Measurements from ENCODE around the gene CMIP. TPM values are rescaled to one million over a fixed set of nuclear protein-coding genes. Genes with fewer than 3 reads are reported as not detected.

CMIP gene
- total RNA-seq, 2 donors from 2014 or later = 30.1 to 95.1 TPM

DNA sequence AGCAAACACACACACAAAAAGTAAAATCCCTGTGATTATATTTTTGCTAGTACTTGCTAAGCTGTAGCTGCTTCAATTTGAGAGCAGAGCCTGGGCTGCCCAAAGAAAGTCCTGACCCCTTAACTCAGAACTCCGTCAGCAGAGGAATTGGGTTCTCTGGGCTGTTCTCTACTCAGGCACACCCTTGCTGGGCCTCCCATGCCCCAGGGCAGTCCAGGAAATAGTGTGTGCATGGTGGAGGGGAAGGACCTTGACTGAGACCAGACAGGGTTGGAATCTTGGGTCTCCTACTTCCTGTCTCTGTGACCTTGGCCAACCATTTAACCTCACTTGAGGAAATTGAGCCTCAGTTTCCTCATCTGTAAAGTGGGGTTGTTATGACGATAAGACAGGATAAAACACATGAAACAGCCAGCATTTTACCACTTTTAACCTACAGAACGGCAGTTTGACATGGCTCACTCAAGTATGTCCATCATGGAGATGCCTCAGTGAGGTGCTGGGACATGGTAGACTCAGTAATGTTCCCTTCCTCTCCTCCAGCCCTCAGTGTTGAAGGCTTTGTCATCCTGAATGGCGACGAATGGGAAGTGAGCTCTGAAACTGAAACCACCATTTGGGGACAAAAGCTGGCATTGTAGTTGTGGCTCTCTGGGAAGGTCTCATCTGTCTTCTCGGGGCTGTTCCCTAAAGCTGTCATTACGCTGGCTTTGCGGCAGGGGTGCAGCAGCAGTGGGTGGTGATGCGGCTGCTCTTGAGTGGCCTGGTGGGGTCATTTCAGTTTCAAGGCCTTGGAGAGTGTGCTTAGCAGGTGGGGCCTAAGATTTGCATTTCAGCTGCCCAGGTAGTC lies 74.9 kb downstream of the CMIP start:
- no peaks in the 10 kb centered on the region for H3K36me3 ChIP-seq
- no peaks in the 10 kb centered on the region for H3K27me3 ChIP-seq (replicated peaks; ENCODE audit: insufficient read depth)
- intact Hi-C loops (cut with DNase I) = no loop called here
- H3K4me1 ChIP-seq (replicated peaks) = no peaks in the 10 kb centered on the region
- no peaks in the 10 kb centered on the region for H3K9me3 ChIP-seq
- WGBS = 91% methylated on average over 9 of the region's 9 CpGs
- no peak for DNase-seq (ENCODE audit: low spot score)
- TF ChIP-seq, protein P1, sequence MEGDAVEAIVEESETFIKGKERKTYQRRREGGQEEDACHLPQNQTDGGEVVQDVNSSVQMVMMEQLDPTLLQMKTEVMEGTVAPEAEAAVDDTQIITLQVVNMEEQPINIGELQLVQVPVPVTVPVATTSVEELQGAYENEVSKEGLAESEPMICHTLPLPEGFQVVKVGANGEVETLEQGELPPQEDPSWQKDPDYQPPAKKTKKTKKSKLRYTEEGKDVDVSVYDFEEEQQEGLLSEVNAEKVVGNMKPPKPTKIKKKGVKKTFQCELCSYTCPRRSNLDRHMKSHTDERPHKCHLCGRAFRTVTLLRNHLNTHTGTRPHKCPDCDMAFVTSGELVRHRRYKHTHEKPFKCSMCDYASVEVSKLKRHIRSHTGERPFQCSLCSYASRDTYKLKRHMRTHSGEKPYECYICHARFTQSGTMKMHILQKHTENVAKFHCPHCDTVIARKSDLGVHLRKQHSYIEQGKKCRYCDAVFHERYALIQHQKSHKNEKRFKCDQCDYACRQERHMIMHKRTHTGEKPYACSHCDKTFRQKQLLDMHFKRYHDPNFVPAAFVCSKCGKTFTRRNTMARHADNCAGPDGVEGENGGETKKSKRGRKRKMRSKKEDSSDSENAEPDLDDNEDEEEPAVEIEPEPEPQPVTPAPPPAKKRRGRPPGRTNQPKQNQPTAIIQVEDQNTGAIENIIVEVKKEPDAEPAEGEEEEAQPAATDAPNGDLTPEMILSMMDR (IDR thresholded peaks at IDR 0.05) = no peak
- TF ChIP-seq POLR2AphosphoS5 (IDR thresholded peaks at IDR 0.05) = no peak
- H3K27ac ChIP-seq = no peak overlapping the region
- no peak overlapping the region for H3K4me3 ChIP-seq

DNA sequence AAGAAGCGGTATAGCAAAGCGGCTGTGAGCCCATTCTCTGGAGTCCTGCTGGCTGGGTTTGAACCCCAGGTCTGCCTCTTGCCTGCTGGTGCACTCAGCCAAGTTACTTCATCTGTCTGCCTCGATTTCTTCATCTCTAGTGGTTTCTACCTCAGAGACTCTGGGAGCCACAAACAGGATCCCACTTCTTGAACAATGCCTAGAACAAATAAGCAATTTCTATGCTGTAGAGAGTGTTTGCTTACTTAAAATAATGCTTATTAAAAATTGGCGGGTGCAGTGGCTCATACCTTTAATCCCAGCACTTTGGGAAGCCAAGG lies 75.5 kb downstream of the CMIP start:
- no peak overlapping the region for H3K27ac ChIP-seq
- no peaks in the 10 kb centered on the region for H3K9me3 ChIP-seq
- intact Hi-C loops (cut with DNase I) = no loop called here
- H3K27me3 ChIP-seq (replicated peaks; ENCODE audit: insufficient read depth) = no peaks in the 10 kb centered on the region
- TF ChIP-seq, protein P1 (IDR thresholded peaks at IDR 0.05) = no peak
- TF ChIP-seq POLR2AphosphoS5 (IDR thresholded peaks at IDR 0.05) = no peak
- DNase-seq (ENCODE audit: low spot score) = no peak
- no peaks in the 10 kb centered on the region for H3K36me3 ChIP-seq
- no peak overlapping the region for H3K4me3 ChIP-seq
- H3K4me1 ChIP-seq (replicated peaks) = no peaks in the 10 kb centered on the region
- WGBS = 93% methylated on average over 4 of the region's 4 CpGs

DNA sequence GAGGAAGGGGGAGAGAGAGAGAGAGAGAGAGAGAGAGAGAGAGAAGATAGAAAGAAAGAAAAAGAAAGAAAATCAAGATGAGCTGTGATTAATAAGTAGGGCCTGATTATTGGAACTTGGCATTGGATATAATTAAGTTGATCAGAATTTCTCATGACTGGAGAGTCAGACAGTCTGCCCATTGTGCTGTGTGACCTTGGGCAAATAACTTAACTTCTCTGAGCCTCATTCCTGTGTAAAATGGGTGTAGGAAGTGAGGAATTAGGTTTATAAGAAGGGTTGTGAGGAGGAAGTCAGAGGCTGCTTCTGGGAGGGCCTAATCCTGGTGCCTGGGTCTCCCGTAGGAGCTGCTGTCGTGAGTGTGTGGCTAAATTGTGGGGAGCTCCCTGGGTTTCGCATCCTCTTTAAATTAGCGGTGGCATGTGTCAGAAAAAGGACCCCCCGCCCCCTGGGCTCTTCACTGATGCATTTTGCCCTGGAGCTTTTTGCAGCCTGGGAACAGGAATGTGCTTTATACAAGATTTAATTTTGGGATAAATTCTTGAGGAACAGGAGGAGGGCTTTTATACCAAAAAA lies 76.0 kb downstream of the CMIP start:
- Histone ChIP-seq H3K36me3 (no peaks in the 10 kb centered on the region), H3K9me3 (no peaks in the 10 kb centered on the region), H3K27ac (no peak overlapping the region), H3K27me3 (replicated peaks; ENCODE audit: insufficient read depth) (no peaks in the 10 kb centered on the region), H3K4me3 (no peak overlapping the region), H3K4me1 (replicated peaks) (no peaks in the 10 kb centered on the region)
- intact Hi-C loops (cut with DNase I) = no loop called here
- 75% methylated on average over 5 of the region's 5 CpGs for WGBS
- TF ChIP-seq POLR2A (IDR thresholded peaks at IDR 0.05) (no peak), POLR2AphosphoS5 (IDR thresholded peaks at IDR 0.05) (no peak)
- TF ChIP-seq, protein P1 (IDR thresholded peaks at IDR 0.05) = no peak
- DNase-seq (ENCODE audit: low spot score) = no peak

DNA sequence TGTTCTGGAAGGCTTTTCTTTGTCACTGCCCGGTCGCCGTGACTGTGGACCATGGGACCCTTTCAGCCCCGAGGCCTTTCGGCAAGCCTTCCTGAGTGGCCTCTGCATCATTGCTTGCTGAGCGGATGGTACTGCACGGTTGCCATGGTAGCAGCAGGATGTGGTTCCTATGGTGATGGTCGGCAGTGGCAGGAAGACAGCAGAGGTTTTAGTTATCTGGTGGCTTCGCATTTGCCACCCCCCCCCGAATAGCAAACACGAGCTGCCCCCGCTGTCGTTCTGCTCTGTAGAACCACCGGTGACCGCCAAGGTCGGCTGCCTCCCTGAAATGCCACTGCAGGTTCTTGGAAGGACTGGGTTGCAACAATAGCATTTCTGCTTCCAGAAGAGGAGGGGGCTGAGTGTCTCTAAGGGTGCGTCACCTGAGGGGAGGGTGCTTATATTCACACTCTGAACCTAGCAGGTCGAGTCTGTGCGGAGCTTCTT lies 76.6 kb downstream of the CMIP start:
- Histone ChIP-seq H3K9me3 (no peaks in the 10 kb centered on the region), H3K36me3 (no peaks in the 10 kb centered on the region), H3K27ac (no peak overlapping the region), H3K4me1 (replicated peaks) (no peaks in the 10 kb centered on the region), H3K4me3 (no peak overlapping the region), H3K27me3 (replicated peaks; ENCODE audit: insufficient read depth) (no peaks in the 10 kb centered on the region)
- DNase-seq (ENCODE audit: low spot score) = no peak
- no peak for TF ChIP-seq POLR2AphosphoS5 (IDR thresholded peaks at IDR 0.05)
- TF ChIP-seq, protein P1 (IDR thresholded peaks at IDR 0.05) = no peak
- TF ChIP-seq POLR2A (IDR thresholded peaks at IDR 0.05) = no peak
- WGBS = 79% methylated on average over 19 of the region's 19 CpGs
- intact Hi-C loops (cut with DNase I) = no loop called here

All from prostate gland (tissue), 2 donors.